Neural cell (in vitro differentiated cells): Measurements from ENCODE around the gene INPP5D. TPM values are rescaled to one million over a fixed set of nuclear protein-coding genes. Genes with fewer than 3 reads are reported as not detected.

Source experiments
- H2AFZ ChIP-seq: fragments of 200-600, 300-800 bp; sonication (generic), shearing (Covaris generic); 2 replicates; pipeline ENCODE4 v1.6.0; 2014; ENCODE audit warnings: low read depth, mild to moderate bottlenecking, antibody characterized with exemption, low read length, moderate library complexity
- H3F3A ChIP-seq: fragments of 200-600 bp; shearing (Covaris generic); 2 replicates; pipeline ENCODE4 v1.6.1; 2016; ENCODE audit warnings: mild to moderate bottlenecking, moderate library complexity, mixed read lengths, antibody characterized with exemption, low read length; ENCODE audit not compliant: insufficient read depth, poor library complexity, severe bottlenecking
- H3K27ac ChIP-seq: fragments of 200-600, 300-800 bp; sonication (generic), shearing (Covaris generic); 2 replicates; pipeline ENCODE4 v1.5.1; 2014; ENCODE audit warnings: mild to moderate bottlenecking, low read length, moderate library complexity
- H3K27me3 ChIP-seq: fragments of 300-800, 200-600 bp; sonication (generic), shearing (Covaris generic); 2 replicates; pipeline ENCODE4 v1.6.0; 2014; ENCODE audit warnings: mild to moderate bottlenecking, low read depth, low read length, moderate library complexity; ENCODE audit not compliant: insufficient read depth
- H3K36me3 ChIP-seq: fragments of 300-800, 200-600 bp; sonication (generic), shearing (Covaris generic); 2 replicates; pipeline ENCODE4 v1.5.1; 2014; ENCODE audit warnings: mild to moderate bottlenecking, antibody characterized with exemption, low read length, moderate library complexity; ENCODE audit not compliant: insufficient read depth
- H3K4me2 ChIP-seq: fragments of 300-800, 200-600 bp; sonication (generic), shearing (Covaris generic); 2 replicates; pipeline ENCODE4 v1.6.0; 2014; ENCODE audit warnings: mild to moderate bottlenecking, low read length
- H3K4me3 ChIP-seq: fragments of 300-800, 200-600 bp; sonication (generic), shearing (Covaris generic); 2 replicates; pipeline ENCODE4 v1.5.1; 2014; ENCODE audit warnings: mild to moderate bottlenecking, low read length, moderate library complexity
- H3K79me2 ChIP-seq: fragments of 200-600 bp; shearing (Covaris generic); replicated peaks from 2 replicates; pipeline ENCODE4 v1.6.0; 2014; ENCODE audit warnings: mild to moderate bottlenecking, low read length, moderate library complexity; ENCODE audit not compliant: insufficient read depth
- H3K9ac ChIP-seq: fragments of 300-800, 200-600 bp; sonication (generic), shearing (Covaris generic); 2 replicates; pipeline ENCODE4 v1.6.1; 2016; ENCODE audit warnings: mild to moderate bottlenecking, low read length, mixed read lengths
- H3K9me2 ChIP-seq: fragments of 200-600 bp; shearing (Covaris generic); 2 replicates; pipeline ENCODE4 v1.6.1; 2016; ENCODE audit warnings: mild to moderate bottlenecking, low read length, mixed read lengths; ENCODE audit not compliant: insufficient read depth
- H3K9me3 ChIP-seq: fragments of 200-600, 300-800 bp; sonication (generic), shearing (Covaris generic); 2 replicates; pipeline ENCODE4 v1.6.1; 2016; ENCODE audit warnings: mild to moderate bottlenecking, mixed run types, low read length, moderate library complexity, mixed read lengths
- H4K20me1 ChIP-seq: fragments of 200-600 bp; shearing (Covaris generic); 2 replicates; pipeline ENCODE4 v1.6.1; 2016; ENCODE audit warnings: mild to moderate bottlenecking, mixed run types; ENCODE audit not compliant: insufficient read depth
- EP300 ChIP-seq: fragments of 450-650 bp; conservative IDR thresholded peaks from 2 replicates; pipeline ENCODE4 v1.6.1; 2014; ENCODE audit warnings: antibody characterized with exemption, mild to moderate bottlenecking, moderate library complexity; ENCODE audit not compliant: poor library complexity, severe bottlenecking
- EZH2 ChIP-seq: fragments of 200-600, 300-800 bp; shearing (Covaris generic), sonication (generic); IDR thresholded peaks from 2 replicates; pipeline ENCODE4 v1.6.1; 2014; ENCODE audit warnings: antibody characterized with exemption, low read length, borderline replicate concordance, mild to moderate bottlenecking; ENCODE audit not compliant: insufficient read depth, poor library complexity, severe bottlenecking
- MXI1 ChIP-seq: fragments of 450-650 bp; conservative IDR thresholded peaks from 2 replicates; pipeline ENCODE4 v1.6.1; 2014; ENCODE audit warnings: antibody characterized with exemption, mild to moderate bottlenecking; ENCODE audit not compliant: poor library complexity, severe bottlenecking
- POLR2AphosphoS5 ChIP-seq: IDR thresholded peaks from 2 replicates; pipeline ENCODE4 v1.6.1; 2012
- RAD21 ChIP-seq: fragments of 450-650 bp; conservative IDR thresholded peaks from 2 replicates; pipeline ENCODE4 v1.6.1; 2014; ENCODE audit warnings: antibody characterized with exemption, mild to moderate bottlenecking, moderate library complexity
- REST ChIP-seq: IDR thresholded peaks from 2 replicates; pipeline ENCODE4 v1.6.1; 2012; ENCODE audit warnings: borderline replicate concordance
- SMC3 ChIP-seq: fragments of 450-650 bp; conservative IDR thresholded peaks from 2 replicates; pipeline ENCODE4 v1.6.1; 2014; ENCODE audit warnings: antibody characterized with exemption, mild to moderate bottlenecking, moderate library complexity; ENCODE audit not compliant: poor library complexity
- TAF1 ChIP-seq: IDR thresholded peaks from 2 replicates; pipeline ENCODE4 v1.6.1; 2012; ENCODE audit warnings: low read depth
- polyA plus RNA-seq: library from polyadenylated mRNA; depleted of rRNA; stranded (reverse); fragments of >200 nt; gene quantifications from 2 replicates; pipeline ENCODE4 v1.2.3, GENCODE V29; 2014
- TF ChIP-seq, protein P1 (sequence below): fragments of 450-650 bp; IDR thresholded peaks from 2 replicates; pipeline ENCODE4 v1.5.1; 2014; ENCODE audit warnings: antibody characterized with exemption, mild to moderate bottlenecking, moderate library complexity; ENCODE audit not compliant: poor library complexity, severe bottlenecking

The INPP5D gene
- polyA plus RNA-seq, 1 donor from 2014 or later, result not detected

DNA sequence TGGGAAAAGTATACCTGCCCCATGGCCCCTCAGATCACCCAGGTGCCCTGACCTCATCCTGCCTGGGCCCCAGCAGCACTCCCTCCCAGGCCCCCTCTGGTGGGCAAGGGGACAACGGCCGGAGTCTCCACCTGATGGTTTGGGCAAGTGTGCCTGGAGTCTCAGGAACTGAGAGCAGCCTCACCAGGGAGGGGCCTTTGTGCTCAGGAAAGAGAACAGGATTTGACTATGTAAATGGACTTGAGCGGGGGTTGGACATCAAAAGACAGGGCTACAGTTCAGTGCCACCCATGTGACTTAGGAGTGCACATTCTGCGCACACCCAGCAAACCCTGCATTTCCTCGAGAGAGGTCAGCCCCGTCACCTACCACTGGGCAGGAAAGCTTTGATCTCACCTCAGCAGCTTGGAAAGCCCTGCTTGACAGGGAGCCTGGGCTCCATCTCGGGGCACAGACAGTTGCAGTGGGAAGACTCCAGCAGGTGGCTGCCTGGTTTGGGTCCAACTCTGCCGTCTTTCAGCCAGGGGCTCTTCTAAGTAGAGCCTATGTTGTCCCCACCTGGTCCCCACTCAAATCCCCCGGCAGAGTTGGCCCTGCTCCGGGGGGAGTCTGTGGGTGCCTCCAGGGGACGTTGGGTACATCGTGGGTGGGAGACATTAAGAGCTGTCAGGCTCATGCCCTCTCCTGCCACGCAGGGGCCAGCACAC lies 3.3 kb downstream of the INPP5D start:
- Histone ChIP-seq H3K36me3 (no peaks in the 10 kb centered on the region), H3K9me2 (no peaks in the 10 kb centered on the region), H3K9ac (no peak overlapping the region), H3K4me2 (no peak overlapping the region), H3K79me2 (no peaks in the 10 kb centered on the region), H3K27me3 (no peaks in the 10 kb centered on the region), H2AFZ (no peak overlapping the region), H3K9me3 (no peaks in the 10 kb centered on the region), H3K27ac (no peak overlapping the region), H3K4me3 (no peak overlapping the region), H4K20me1 (no peaks in the 10 kb centered on the region), H3F3A (no peaks in the 10 kb centered on the region)
- no peak for TF ChIP-seq TAF1
- no peak for TF ChIP-seq POLR2AphosphoS5
- TF ChIP-seq SMC3, result no peak
- no peak for TF ChIP-seq RAD21
- TF ChIP-seq REST, result no peak
- no peak for TF ChIP-seq EZH2
- no peak for TF ChIP-seq MXI1
- TF ChIP-seq, protein P1, sequence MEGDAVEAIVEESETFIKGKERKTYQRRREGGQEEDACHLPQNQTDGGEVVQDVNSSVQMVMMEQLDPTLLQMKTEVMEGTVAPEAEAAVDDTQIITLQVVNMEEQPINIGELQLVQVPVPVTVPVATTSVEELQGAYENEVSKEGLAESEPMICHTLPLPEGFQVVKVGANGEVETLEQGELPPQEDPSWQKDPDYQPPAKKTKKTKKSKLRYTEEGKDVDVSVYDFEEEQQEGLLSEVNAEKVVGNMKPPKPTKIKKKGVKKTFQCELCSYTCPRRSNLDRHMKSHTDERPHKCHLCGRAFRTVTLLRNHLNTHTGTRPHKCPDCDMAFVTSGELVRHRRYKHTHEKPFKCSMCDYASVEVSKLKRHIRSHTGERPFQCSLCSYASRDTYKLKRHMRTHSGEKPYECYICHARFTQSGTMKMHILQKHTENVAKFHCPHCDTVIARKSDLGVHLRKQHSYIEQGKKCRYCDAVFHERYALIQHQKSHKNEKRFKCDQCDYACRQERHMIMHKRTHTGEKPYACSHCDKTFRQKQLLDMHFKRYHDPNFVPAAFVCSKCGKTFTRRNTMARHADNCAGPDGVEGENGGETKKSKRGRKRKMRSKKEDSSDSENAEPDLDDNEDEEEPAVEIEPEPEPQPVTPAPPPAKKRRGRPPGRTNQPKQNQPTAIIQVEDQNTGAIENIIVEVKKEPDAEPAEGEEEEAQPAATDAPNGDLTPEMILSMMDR, result no peak
- no peak for TF ChIP-seq EP300

- H3K79me2 ChIP-seq, result no peaks in the 10 kb centered on the region
- H3K9me3 ChIP-seq, result no peaks in the 10 kb centered on the region
- H3K27ac ChIP-seq, result no peak overlapping the region
- H3K4me2 ChIP-seq, result no peak overlapping the region
- H3K9me2 ChIP-seq, result no peaks in the 10 kb centered on the region
- no peaks in the 10 kb centered on the region for H3F3A ChIP-seq
- H3K27me3 ChIP-seq, result no peaks in the 10 kb centered on the region
- no peaks in the 10 kb centered on the region for H3K36me3 ChIP-seq
- no peak overlapping the region for H2AFZ ChIP-seq
- no peak overlapping the region for H3K4me3 ChIP-seq
- no peaks in the 10 kb centered on the region for H4K20me1 ChIP-seq
- H3K9ac ChIP-seq, result no peak overlapping the region
- TF ChIP-seq TAF1 (no peak), EZH2 (no peak), RAD21 (no peak), REST (no peak)
These were observed 3.9 kb downstream of the INPP5D start for GRCh38 chr2:233063976-233064411.
